22Rv1 (cell line): ENCODE measurements around the gene SIGLEC1.

ENCODE experiments used
- ZFX ChIP-seq: fragments of 450-650 bp; IDR thresholded peaks from 2 replicates; pipeline ENCODE4 v1.6.1; 2017; ENCODE audit warnings: antibody characterized with exemption, borderline replicate concordance
- TF ChIP-seq, protein P1 (sequence below): fragments of 450-650 bp; IDR thresholded peaks from 2 replicates; pipeline ENCODE4 v1.5.1; 2017; ENCODE audit warnings: mild to moderate bottlenecking

DNA sequence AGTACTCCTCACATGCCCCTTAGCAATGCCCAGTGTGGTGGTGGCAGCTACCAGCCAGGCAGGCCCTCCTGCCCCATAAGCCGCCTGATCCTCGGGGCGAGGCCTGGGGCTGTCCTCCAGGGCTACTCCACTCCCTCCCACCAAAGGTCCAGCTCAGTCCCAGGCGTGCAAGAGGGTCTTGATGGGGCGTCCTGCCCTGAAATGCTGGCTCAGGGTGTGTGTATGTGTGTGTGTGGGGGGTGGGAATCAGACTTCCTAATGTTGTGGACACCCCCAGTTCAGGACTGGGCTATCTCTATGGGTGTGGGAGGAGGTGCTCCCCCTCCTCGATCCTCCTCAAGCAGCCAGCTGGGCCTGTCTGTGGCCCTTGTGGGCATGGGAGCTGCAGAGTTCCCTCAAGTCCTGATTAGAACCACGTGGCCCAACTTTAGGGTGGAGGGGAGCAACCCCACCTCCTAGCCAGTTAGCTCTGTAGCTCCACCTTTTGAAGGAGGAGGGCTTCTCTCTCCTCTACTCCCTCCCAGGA, 27.6 kb upstream of the SIGLEC1 start:
- TF ChIP-seq, protein P1, sequence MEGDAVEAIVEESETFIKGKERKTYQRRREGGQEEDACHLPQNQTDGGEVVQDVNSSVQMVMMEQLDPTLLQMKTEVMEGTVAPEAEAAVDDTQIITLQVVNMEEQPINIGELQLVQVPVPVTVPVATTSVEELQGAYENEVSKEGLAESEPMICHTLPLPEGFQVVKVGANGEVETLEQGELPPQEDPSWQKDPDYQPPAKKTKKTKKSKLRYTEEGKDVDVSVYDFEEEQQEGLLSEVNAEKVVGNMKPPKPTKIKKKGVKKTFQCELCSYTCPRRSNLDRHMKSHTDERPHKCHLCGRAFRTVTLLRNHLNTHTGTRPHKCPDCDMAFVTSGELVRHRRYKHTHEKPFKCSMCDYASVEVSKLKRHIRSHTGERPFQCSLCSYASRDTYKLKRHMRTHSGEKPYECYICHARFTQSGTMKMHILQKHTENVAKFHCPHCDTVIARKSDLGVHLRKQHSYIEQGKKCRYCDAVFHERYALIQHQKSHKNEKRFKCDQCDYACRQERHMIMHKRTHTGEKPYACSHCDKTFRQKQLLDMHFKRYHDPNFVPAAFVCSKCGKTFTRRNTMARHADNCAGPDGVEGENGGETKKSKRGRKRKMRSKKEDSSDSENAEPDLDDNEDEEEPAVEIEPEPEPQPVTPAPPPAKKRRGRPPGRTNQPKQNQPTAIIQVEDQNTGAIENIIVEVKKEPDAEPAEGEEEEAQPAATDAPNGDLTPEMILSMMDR, result no peak
- TF ChIP-seq ZFX, result no peak
